A549 (cell line): Measurements from ENCODE around the gene SFXN1.

Source experiments
- CBX8 ChIP-seq: fragments of 200-600 bp; sonication (generic); IDR thresholded peaks from 2 replicates; pipeline ENCODE4 v1.6.1; 2016
- CEBPB ChIP-seq, 2 experiments: fragments of >200 bp in 1 of 2; sonication (Bioruptor Twin) in 1 of 2; formaldehyde crosslinking in 1 of 2; IDR thresholded peaks; 2 replicates each; pipeline ENCODE4 v1.6.1; 2012 to 2016
- CHD4 ChIP-seq: fragments of 200-600 bp; sonication (generic); IDR thresholded peaks from 2 replicates; pipeline ENCODE4 v1.6.1; 2016; ENCODE audit warnings: antibody characterized with exemption, mild to moderate bottlenecking, borderline replicate concordance
- CTCF ChIP-seq: fragments of >200 bp; sonication (Bioruptor Twin); formaldehyde crosslinking; IDR thresholded peaks from 3 replicates; pipeline ENCODE4 v1.5.1; 2016
- EHMT2 ChIP-seq: fragments of 200-600 bp; sonication (generic); IDR thresholded peaks from 2 replicates; pipeline ENCODE4 v1.6.1; 2016; ENCODE audit warnings: antibody characterized with exemption, low read depth, mild to moderate bottlenecking, moderate library complexity
- EP300 ChIP-seq, 2 experiments: fragments of >200 bp; sonication (Bioruptor Twin); formaldehyde crosslinking; IDR thresholded peaks; 2 replicates in 1 of 2; 3 replicates in 1 of 2; pipeline ENCODE4 v1.6.1; 2016 to 2017
- HDAC2 ChIP-seq: fragments of 200-600 bp; sonication (generic); IDR thresholded peaks from 2 replicates; pipeline ENCODE4 v1.6.1; 2016
- JUN ChIP-seq, 2 experiments: fragments of >200 bp; sonication (Bioruptor Twin); formaldehyde crosslinking; IDR thresholded peaks; 2 replicates in 1 of 2; 3 replicates in 1 of 2; pipeline ENCODE4 v1.6.1; 2016 to 2017
- KDM1A ChIP-seq: fragments of 200-600 bp; sonication (generic); IDR thresholded peaks from 2 replicates; pipeline ENCODE4 v1.6.1; 2016; ENCODE audit warnings: low read depth, mild to moderate bottlenecking
- MAFK ChIP-seq: fragments of 450-650 bp; IDR thresholded peaks from 2 replicates; pipeline ENCODE4 v1.6.1; 2014; ENCODE audit not compliant: partially characterized antibody
- REST ChIP-seq: fragments of 200-600 bp; sonication (generic); IDR thresholded peaks from 2 replicates; pipeline ENCODE4 v1.6.1; 2016; ENCODE audit warnings: antibody characterized with exemption, mild to moderate bottlenecking, moderate library complexity
- RFX5 ChIP-seq: fragments of 450-650 bp; IDR thresholded peaks from 2 replicates; pipeline ENCODE4 v1.7.1; 2014; ENCODE audit warnings: antibody characterized with exemption, mild to moderate bottlenecking, moderate library complexity
- USF2 ChIP-seq: fragments of 450-650 bp; IDR thresholded peaks from 2 replicates; pipeline ENCODE4 v1.6.1; 2014; ENCODE audit warnings: antibody characterized with exemption
- ZC3H11A ChIP-seq: fragments of 450-650 bp; IDR thresholded peaks from 2 replicates; pipeline ENCODE4 v1.6.1; 2014; ENCODE audit warnings: antibody characterized with exemption, mild to moderate bottlenecking

DNA sequence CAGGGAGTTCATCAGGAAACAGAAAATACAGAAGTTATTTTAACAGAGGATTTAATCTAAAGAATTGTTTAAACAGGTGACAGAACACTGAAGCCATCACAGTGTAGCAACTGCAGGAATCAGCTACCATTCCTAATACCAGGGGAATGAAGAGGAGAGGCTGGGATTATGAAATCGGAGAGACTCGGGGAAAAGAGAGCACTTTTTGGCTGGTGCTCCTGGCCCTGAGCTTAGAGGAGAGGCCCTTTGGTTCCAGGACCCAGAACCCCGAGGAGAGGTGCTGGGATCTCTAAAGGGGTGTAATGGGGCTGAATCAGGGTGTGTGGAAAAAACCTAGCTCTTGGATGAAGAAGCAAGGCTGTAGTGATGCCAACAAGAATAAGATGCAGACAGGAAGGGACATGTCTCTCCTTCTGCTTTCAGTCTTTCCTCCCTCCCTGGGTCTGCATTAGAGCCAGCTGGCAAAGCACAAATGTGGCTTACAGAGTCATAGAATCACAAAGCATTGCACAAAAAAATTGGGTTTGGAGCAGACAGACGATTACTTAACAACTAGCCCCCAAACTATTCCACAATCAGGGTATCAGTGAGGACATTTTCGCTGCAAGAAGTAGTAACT lies 11.6 kb upstream of the SFXN1 start:
- TF ChIP-seq CTCF, result no peak
- no peak for TF ChIP-seq EP300 (IDR thresholded peaks at IDR 0.05)
- TF ChIP-seq CBX8, result no peak
- no peak for TF ChIP-seq HDAC2
- TF ChIP-seq RFX5, result no peak
- no peak for TF ChIP-seq EHMT2
- TF ChIP-seq JUN (IDR thresholded peaks at IDR 0.05), result no peak
- no peak for TF ChIP-seq KDM1A
- no peak for TF ChIP-seq CEBPB (IDR thresholded peaks at IDR 0.05)
- TF ChIP-seq ZC3H11A, result no peak
- TF ChIP-seq CHD4, result no peak
- no peak for TF ChIP-seq USF2
- no peak for TF ChIP-seq REST
- no peak for TF ChIP-seq MAFK
